ENCODE results near the gene FAM174B. TPM values are rescaled to one million over a fixed set of nuclear protein-coding genes. Genes with fewer than 3 reads are reported as not detected.

FAM174B gene
- total RNA-seq, 1 donor from 2014 or later: 57.7 TPM

GRCh38 chr15:92676561-92676960, 21.0 kb upstream of the FAM174B start:
- intact Hi-C loops (cut with DNase I): no loop called here
- no peaks in the 10 kb centered on the region for H3K4me1 ChIP-seq
- TF ChIP-seq CTCF (IDR thresholded peaks at IDR 0.05): no peak
- H3K9me3 ChIP-seq: no peaks in the 10 kb centered on the region
- DNase-seq (no peak), ATAC-seq (no peak)
- no peaks in the 10 kb centered on the region for H3K36me3 ChIP-seq
- no peaks in the 10 kb centered on the region for H3K27me3 ChIP-seq (ENCODE audit: low read depth)
- no peak overlapping the region for H3K4me3 ChIP-seq
- no peak overlapping the region for H3K27ac ChIP-seq

- Histone ChIP-seq H3K9me3 (no peaks in the 10 kb centered on the region), H3K4me3 (no peak overlapping the region), H3K27me3 (ENCODE audit: low read depth) (no peaks in the 10 kb centered on the region), H3K36me3 (no peaks in the 10 kb centered on the region), H3K4me1 (no peaks in the 10 kb centered on the region), H3K27ac (no peak overlapping the region)
- intact Hi-C loops (cut with DNase I): no loop called here
- ATAC-seq (no peak), DNase-seq (no peak)
- no peak for TF ChIP-seq CTCF (IDR thresholded peaks at IDR 0.05)
Measured at GRCh38 chr15:92675485-92675884, 19.9 kb upstream of the FAM174B start.

- Histone ChIP-seq H3K9me3 (no peaks in the 10 kb centered on the region), H3K4me1 (no peaks in the 10 kb centered on the region), H3K36me3 (no peaks in the 10 kb centered on the region), H3K4me3 (no peak overlapping the region), H3K27me3 (ENCODE audit: low read depth) (no peaks in the 10 kb centered on the region), H3K27ac (no peak overlapping the region)
- intact Hi-C loops (cut with DNase I): no loop called here
- DNase-seq: no peak
- no peak for TF ChIP-seq CTCF (IDR thresholded peaks at IDR 0.05)
- ATAC-seq: no peak
Measured at GRCh38 chr15:92674347-92674746, 18.8 kb upstream of the FAM174B start.

GRCh38 chr15:92672102-92672501, 16.5 kb upstream of the FAM174B start:
- no peaks in the 10 kb centered on the region for H3K36me3 ChIP-seq
- no peak for TF ChIP-seq CTCF (IDR thresholded peaks at IDR 0.05)
- H3K4me3 ChIP-seq: no peak overlapping the region
- intact Hi-C loops (cut with DNase I): no loop called here
- H3K27ac ChIP-seq: no peak overlapping the region
- ATAC-seq (no peak), DNase-seq (no peak)
- no peaks in the 10 kb centered on the region for H3K9me3 ChIP-seq
- no peaks in the 10 kb centered on the region for H3K27me3 ChIP-seq (ENCODE audit: low read depth)
- H3K4me1 ChIP-seq: peaks cover 6% of the 10 kb centered on the region

GRCh38 chr15:92671406-92671805, 15.8 kb upstream of the FAM174B start:
- Histone ChIP-seq H3K27ac (no peak overlapping the region), H3K9me3 (no peaks in the 10 kb centered on the region), H3K4me3 (no peak overlapping the region), H3K36me3 (no peaks in the 10 kb centered on the region), H3K27me3 (ENCODE audit: low read depth) (no peaks in the 10 kb centered on the region), H3K4me1 (peaks cover 13% of the 10 kb centered on the region)
- no peak for DNase-seq
- ATAC-seq: no peak
- intact Hi-C loops (cut with DNase I): no loop called here
- no peak for TF ChIP-seq CTCF (IDR thresholded peaks at IDR 0.05)

GRCh38 chr15:92670621-92671020, 15.0 kb upstream of the FAM174B start:
- Histone ChIP-seq H3K4me1 (peaks cover 21% of the 10 kb centered on the region), H3K27ac (no peak overlapping the region), H3K4me3 (no peak overlapping the region), H3K9me3 (no peaks in the 10 kb centered on the region), H3K27me3 (ENCODE audit: low read depth) (no peaks in the 10 kb centered on the region), H3K36me3 (no peaks in the 10 kb centered on the region)
- intact Hi-C loops (cut with DNase I): no loop called here
- TF ChIP-seq CTCF (IDR thresholded peaks at IDR 0.05): no peak
- no peak for ATAC-seq
- no peak for DNase-seq

Measured in lower lobe of right lung (tissue), 2 donors.